Measurements from ENCODE around the gene HINFP. TPM values are rescaled to one million over a fixed set of nuclear protein-coding genes. Genes with fewer than 3 reads are reported as not detected.

Gene HINFP
- total and polyA plus RNA-seq, 9 of the 15 experiments (the other 6 are each of a cell fraction or from before 2014, with no cell fraction given): 13.8 to 34.1 (median 22.5) TPM

- TF ChIP-seq, protein P1, sequence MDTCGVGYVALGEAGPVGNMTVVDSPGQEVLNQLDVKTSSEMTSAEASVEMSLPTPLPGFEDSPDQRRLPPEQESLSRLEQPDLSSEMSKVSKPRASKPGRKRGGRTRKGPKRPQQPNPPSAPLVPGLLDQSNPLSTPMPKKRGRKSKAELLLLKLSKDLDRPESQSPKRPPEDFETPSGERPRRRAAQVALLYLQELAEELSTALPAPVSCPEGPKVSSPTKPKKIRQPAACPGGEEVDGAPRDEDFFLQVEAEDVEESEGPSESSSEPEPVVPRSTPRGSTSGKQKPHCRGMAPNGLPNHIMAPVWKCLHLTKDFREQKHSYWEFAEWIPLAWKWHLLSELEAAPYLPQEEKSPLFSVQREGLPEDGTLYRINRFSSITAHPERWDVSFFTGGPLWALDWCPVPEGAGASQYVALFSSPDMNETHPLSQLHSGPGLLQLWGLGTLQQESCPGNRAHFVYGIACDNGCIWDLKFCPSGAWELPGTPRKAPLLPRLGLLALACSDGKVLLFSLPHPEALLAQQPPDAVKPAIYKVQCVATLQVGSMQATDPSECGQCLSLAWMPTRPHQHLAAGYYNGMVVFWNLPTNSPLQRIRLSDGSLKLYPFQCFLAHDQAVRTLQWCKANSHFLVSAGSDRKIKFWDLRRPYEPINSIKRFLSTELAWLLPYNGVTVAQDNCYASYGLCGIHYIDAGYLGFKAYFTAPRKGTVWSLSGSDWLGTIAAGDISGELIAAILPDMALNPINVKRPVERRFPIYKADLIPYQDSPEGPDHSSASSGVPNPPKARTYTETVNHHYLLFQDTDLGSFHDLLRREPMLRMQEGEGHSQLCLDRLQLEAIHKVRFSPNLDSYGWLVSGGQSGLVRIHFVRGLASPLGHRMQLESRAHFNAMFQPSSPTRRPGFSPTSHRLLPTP (IDR thresholded peaks at IDR 0.05; ENCODE audit: borderline replicate concordance, extremely low read depth, insufficient read length): no peak
- peak; percentile 97 for TF ChIP-seq CREM (IDR thresholded peaks at IDR 0.05; ENCODE audit: low read depth)
- TF ChIP-seq SMAD1 (IDR thresholded peaks at IDR 0.05; ENCODE audit: low read depth, low read length, partially characterized antibody): no peak
- 0 out of 2 replicates have a peak, but pooled peaks have one; percentile 30 for TF ChIP-seq MEF2D (tag; conservative IDR thresholded peaks at IDR 0.05; ENCODE audit: low read depth)
- no peak for TF ChIP-seq EWSR1 (IDR thresholded peaks at IDR 0.05; ENCODE audit: borderline replicate concordance, low read depth, partially characterized antibody)
- peak; percentile 89 to 94 for TF ChIP-seq E2F6 (IDR thresholded peaks at IDR 0.05; ENCODE audit: borderline replicate concordance in 1 of 2, extremely low read depth in 1 of 2, insufficient read depth in 1 of 2, insufficient read length in 1 of 2, low read depth in 1 of 2, low read length in 1 of 2, poor library complexity in 1 of 2, severe bottlenecking in 1 of 2)
- TF ChIP-seq FUS (optimal IDR thresholded peaks at IDR 0.05; ENCODE audit: low read depth, low read length): no peak
- no peak for TF ChIP-seq ZNF311 (CRISPR knock-in tag; IDR thresholded peaks at IDR 0.05)
- TF ChIP-seq ZNF143 (CRISPR knock-in tag; IDR thresholded peaks at IDR 0.05): 0 out of 2 replicates have a peak, but pooled peaks have one; percentile 10
- TF ChIP-seq ZNF518B (CRISPR knock-in tag; IDR thresholded peaks at IDR 0.05): no peak
- no peak for TF ChIP-seq ZNF282 (CRISPR knock-in tag; IDR thresholded peaks at IDR 0.05)
- no peak for TF ChIP-seq ZNF224 (CRISPR knock-in tag; IDR thresholded peaks at IDR 0.05)
- TF ChIP-seq NBN (IDR thresholded peaks at IDR 0.05; ENCODE audit: low read depth): 0 out of 2 replicates have a peak, but pooled peaks have one; percentile 23
- TF ChIP-seq CBFB (CRISPR knock-in tag; IDR thresholded peaks at IDR 0.05): no peak
- TF ChIP-seq DDX20 (tag; IDR thresholded peaks at IDR 0.05; ENCODE audit: low read depth): no peak
- TF ChIP-seq FOXJ3 (CRISPR knock-in tag; IDR thresholded peaks at IDR 0.05): no peak
- peak; percentile 80 for TF ChIP-seq NEUROD1 (IDR thresholded peaks at IDR 0.05; ENCODE audit: borderline replicate concordance, low read depth, low read length, partially characterized antibody)
- no peak for TF ChIP-seq SREBF1 (IDR thresholded peaks at IDR 0.05; ENCODE audit: borderline replicate concordance, low read depth, low read length)
- no peak for TF ChIP-seq CCNT2 (IDR thresholded peaks at IDR 0.05; ENCODE audit: borderline replicate concordance, extremely low read depth, insufficient read length, low read depth, low read length)
- no peak for TF ChIP-seq XRCC3 (IDR thresholded peaks at IDR 0.05)
Measured at GRCh38 chr11:119084663-119085436, 36.5 kb upstream of the HINFP start, which contains the start of gene HMBS (continued).
